HL-60 (cell line): ENCODE results near the gene TRMT44.

ENCODE experiments used
- POLR2AphosphoS5 ChIP-seq: IDR thresholded peaks from 2 replicates; pipeline ENCODE4 v1.6.1; 2012; ENCODE audit warnings: low read depth
- REST ChIP-seq: IDR thresholded peaks from 2 replicates; pipeline ENCODE4 v1.6.1; 2012; ENCODE audit warnings: low read depth; ENCODE audit not compliant: insufficient replicate concordance

- no peak for TF ChIP-seq POLR2AphosphoS5
- TF ChIP-seq REST, result no peak
Measured at GRCh38 chr4:8525383-8526120, 85.0 kb downstream of the TRMT44 start.
